GM19240 (cell line): Measurements from ENCODE around the gene ENO2.

ENCODE experiments used
- DNase-seq: peaks from one replicate; pipeline ENCODE4 v3.0.0; 2011; ENCODE audit warnings: low spot score; ENCODE audit not compliant: insufficient read length

ENO2 gene

GRCh38 chr12:6948873-6949594 is 34.7 kb downstream of the ENO2 start:
- no peak for DNase-seq

- no peak for DNase-seq
Measured at GRCh38 chr12:6950401-6950801, 36.0 kb downstream of the ENO2 start.

GRCh38 chr12:6950811-6951540 is 36.6 kb downstream of the ENO2 start, which contains the start of gene PTPN6:
Gene PTPN6, plus strand, starts transcription at chr12:6951356. Its CDS starts 157 bp downstream, at chr12:6951513.
- DNase-seq = no peak

GRCh38 chr12:6951551-6952120 is 37.3 kb downstream of the ENO2 start:
- DNase-seq = no peak

- DNase-seq = no peak
Measured at GRCh38 chr12:6952121-6952862, 37.9 kb downstream of the ENO2 start.

- DNase-seq = no peak
Measured at GRCh38 chr12:6952863-6953441, 38.6 kb downstream of the ENO2 start.

- peak; percentile 45 for DNase-seq
Measured at GRCh38 chr12:6953442-6954315, 39.3 kb downstream of the ENO2 start.

- no peak for DNase-seq
Measured at GRCh38 chr12:6954316-6955107, 40.1 kb downstream of the ENO2 start.

GRCh38 chr12:6955108-6956020 is 41.0 kb downstream of the ENO2 start:
- DNase-seq = no peak

- DNase-seq = no peak
Measured at GRCh38 chr12:6956021-6956727, 41.8 kb downstream of the ENO2 start.

- no peak for DNase-seq
Measured at GRCh38 chr12:6957151-6957701, 42.8 kb downstream of the ENO2 start.

GRCh38 chr12:6957741-6958608 is 43.6 kb downstream of the ENO2 start:
- no peak for DNase-seq

GRCh38 chr12:6958609-6959057 is 44.3 kb downstream of the ENO2 start:
- DNase-seq = no peak

GRCh38 chr12:6959058-6959804 is 44.9 kb downstream of the ENO2 start:
- DNase-seq = peak; percentile 56

- no peak for DNase-seq
Measured at GRCh38 chr12:6959805-6960592, 45.6 kb downstream of the ENO2 start.
